GM21576 (cell line): Measurements from ENCODE around the gene HCFC1R1.
A peak's percentile ranks its signal among the peaks of the same experiment; 100 is the strongest.

Source experiments
- ATAC-seq: cut with Tn5 transposase; IDR thresholded peaks from one replicate; pipeline ENCODE4 v1.9.1; 2021; ENCODE audit warnings: mild to moderate bottlenecking, moderate library complexity; ENCODE audit not compliant: unreplicated experiment

HCFC1R1 gene

DNA sequence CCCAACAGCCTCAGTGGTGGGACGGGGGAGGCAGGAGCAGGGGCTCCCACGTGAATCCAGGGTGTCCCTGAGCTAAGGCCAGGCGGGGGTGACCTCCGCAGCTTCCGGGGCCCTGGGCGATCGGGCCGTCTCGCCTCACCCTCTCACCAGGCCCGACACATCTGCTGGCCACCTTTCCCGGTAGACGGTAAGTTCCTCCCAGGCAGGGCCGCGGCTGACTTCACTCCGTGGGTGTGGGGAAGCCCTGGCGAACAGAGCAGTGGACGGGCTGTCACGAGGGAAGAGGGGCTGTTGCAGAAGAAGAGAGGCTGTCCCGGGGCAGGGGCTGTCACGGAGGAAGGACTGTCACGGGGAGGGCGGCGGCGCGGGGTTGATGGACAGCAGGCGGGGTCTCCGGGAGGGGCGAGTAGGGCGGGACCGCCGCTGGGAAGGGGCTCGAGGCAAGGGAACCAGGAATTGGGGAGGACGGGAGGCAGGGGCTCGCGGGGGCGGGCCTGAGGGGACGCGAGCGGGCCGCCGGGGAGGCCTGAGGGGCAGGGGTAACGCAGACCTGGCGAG lies 44.0 kb downstream of the HCFC1R1 start:
- peak; percentile 7 for ATAC-seq

DNA sequence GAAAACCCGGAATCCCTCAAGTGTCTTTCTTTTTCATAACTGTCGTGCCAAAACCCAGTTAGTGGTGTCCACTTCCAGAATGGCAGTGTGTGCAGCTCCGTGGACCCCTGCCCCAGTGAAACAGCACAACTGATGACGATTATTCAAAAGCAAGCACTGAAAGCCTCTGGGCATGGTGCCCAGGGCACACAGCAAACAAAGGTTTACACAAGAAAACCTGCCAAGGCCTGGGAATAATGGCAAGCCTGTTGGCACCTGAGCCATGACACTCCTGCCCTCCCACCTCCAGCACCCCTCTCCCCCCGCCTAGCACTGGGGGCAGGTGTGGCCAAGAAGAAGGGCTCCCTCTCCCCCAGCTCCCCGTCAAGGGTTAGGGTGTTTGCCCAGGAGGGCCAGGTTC lies 46.3 kb downstream of the HCFC1R1 start:
- ATAC-seq: no peak

DNA sequence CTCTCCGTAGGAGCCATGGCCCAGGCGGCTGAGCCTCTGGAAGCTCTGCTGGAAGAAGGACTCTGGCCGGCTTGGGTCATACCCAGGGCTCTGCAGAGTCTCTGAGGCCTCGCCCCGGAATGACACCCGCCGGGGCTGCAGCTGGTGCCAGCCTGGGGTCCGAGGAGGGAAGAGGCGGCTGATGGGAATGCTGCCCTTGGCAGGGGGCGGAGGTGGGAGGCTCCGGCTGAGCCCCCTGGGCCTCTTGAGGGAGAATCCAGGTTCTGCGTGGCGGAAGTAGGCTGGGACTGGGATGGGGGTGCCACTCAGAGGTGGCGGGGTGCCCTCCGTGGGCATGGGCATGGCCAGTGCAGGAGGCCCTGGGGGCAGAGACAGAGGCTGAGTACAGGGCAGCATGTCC lies 47.1 kb downstream of the HCFC1R1 start:
- ATAC-seq: no peak

DNA sequence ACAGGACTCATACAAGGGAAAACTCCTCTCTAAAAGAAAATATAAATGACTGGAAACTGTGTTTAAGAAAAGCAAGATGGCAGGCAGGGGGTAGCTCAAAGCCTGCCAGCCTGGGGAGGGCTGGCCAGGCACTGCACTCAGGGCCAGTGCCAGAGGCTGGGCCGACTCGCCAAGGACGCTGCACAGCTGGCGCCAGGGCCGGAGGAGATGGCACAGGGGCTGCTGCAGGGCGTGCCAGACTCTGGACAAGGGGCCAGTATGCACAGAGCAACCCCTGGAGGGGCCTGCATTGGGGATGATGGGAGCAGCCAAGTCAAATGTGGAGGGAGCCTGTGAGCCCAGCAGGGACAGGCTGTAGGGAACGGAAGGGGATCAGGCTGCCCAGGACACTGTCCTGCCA lies 47.5 kb downstream of the HCFC1R1 start:
- no peak for ATAC-seq

GRCh38 chr16:2975161-2975795 lies 48.5 kb downstream of the HCFC1R1 start:
- ATAC-seq: no peak

DNA sequence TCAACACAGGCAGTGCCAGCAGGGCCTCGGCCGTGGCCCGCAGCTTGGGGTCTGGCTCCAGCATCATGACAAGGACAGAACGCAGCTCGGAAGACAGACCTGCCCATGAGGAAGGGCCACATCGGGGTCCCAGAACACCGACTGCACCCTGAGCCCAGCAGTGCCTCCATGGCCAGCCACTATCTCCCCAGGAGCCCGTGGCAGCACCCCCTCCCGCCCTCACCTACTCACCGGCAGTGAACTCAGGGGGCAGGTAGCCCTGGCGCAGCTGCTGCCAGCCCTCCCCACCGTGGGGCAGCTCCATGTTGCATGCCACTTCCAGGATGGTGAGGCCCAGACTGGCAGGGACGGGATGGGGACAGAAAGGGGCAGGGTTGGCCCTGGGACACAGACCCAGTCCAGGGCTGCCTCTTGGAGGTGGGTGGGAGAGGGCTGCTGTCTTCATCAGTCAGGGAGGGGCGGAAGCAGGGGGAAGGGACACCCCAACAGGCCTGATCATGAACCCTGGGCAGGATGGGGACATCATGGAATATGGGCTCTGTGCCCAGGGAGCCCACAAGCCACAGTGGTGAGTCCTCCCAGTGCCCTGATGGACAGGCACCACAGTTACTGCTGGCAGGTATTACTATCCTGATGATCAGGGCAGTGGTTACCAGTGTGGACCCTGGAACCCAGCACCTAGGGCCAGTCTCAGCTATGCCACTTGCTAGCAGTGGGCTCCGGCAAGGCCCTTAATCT lies 49.3 kb downstream of the HCFC1R1 start:
- no peak for ATAC-seq

DNA sequence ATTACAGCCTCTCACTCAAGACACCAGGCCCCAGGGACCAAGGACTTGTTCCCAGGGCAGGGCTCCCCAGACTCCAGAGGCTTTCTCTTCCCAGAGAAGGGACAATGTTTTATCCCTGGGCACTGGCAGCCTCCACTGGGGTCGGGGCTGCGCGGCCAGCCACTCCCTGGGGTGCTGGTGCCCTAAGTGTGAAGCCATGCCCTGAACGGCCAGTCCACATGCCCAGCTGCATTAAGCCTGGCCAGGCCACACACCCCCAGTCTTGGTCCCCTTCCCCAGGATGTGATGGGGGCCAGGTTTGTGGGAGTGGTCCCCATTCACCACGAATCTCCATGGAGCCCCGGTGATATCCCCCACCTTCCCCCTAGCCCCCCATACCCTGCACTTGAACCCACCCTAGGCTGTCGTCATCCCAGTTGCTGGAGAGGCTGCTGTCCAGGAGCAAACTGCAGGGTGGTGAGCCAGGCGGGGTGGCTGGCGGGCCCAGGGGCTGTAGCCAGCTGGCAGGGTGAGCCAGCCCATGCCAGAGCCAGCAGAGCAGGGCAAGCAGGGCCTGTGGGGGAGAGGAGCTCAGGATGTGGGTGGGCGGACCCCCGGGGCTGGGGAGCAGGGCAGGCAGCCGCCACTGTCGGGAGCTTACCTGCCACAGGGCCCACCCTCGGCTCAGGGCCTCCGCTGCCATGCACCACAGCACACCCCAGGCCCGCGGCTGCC lies 50.0 kb downstream of the HCFC1R1 start:
- ATAC-seq: no peak

GRCh38 chr16:2973093-2973492 lies 50.6 kb downstream of the HCFC1R1 start:
- no peak for ATAC-seq
